ENCODE data around the gene CENPVL1. TPM values are rescaled to one million over a fixed set of nuclear protein-coding genes. Genes with fewer than 3 reads are reported as not detected.
"Not testable (repeated sequence)": the region's sequence is repeated elsewhere in the genome, so short reads cannot be mapped to it uniquely, and the experiment has no call there.

The CENPVL1 gene
- total RNA-seq = not detected

DNA sequence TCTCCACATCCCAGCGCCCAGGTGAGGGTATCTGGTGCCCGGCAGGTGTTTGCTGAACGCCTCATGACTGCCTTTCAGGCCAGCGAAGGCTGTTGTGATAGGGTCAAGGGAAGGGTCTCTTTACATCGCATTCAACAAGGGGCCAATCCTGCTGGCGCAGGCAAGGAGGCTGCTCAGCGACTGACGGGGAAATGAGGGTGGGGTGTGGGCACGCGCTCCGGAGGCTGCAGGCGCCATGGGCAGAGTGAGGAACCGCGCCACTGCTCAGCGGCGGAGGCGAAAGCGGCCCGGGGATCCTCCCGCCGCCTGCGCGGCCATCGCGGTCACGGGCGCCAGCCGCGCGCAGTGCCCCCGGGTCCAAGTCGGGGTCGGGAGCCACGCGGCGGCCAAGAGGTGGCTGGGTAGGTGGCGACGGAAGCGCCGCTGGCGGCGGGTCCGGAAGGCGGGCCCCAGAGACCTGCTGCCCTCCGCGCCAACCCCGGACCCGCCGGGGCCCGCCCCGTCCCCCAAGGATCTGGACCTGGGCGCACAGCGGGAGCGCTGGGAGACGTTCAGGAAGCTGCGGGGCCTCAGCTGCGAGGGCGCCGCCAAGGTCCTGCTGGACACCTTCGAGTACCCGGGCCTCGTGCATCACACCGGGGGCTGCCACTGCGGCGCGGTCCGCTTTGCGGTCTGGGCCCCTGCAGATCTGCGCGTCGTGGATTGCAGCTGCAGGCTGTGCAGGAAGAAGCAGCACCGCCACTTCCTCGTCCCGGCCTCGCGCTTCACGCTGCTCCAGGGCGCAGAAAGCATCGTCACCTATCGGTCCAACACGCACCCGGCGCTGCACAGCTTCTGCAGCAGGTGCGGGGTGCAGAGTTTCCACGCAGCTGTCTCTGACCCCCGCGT is at the start of gene CENPVL1:
TSS of gene CENPVL1 (plus strand) at position 236 of the 888 bp plus-strand sequence. CDS start at position 236, 0 bp downstream.
- no CpG with 5 or more reads among the region's 87 CpGs for WGBS
- not testable (repeated sequence) for DNase-seq (ENCODE audit: low spot score in 2 of 2); H3K4me3 ChIP-seq; H3K27ac ChIP-seq; H3K27me3 ChIP-seq; H3K36me3 ChIP-seq; H3K4me1 ChIP-seq; H3K9me3 ChIP-seq

DNA sequence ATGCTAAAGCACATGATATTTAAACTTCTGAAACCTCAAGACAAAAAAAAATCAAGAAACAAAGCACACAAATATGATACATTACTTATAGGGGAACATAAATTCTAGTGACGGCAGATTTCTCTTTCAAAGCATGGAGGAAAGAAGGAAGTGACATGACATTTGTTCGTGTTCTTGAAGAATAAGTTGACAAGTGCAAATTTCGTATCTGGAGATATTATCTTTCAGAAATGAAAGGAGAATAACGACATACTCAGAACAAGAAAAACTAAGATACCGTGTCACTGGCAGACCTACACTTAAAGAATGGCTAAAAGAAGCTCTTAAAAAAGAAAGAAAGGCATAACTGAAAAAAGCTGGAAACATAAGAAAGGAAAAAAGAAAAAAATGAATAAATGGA is 44.3 kb upstream of the CENPVL1 start:
- 50% methylated on average over 5 of the region's 5 CpGs for WGBS
- TF ChIP-seq POLR2AphosphoS5 (IDR thresholded peaks at IDR 0.05) (no peak), EP300 (IDR thresholded peaks at IDR 0.05) (no peak), CTCF (IDR thresholded peaks at IDR 0.05) (no peak), POLR2A (IDR thresholded peaks at IDR 0.05) (no peak)
- Histone ChIP-seq H3K36me3 (no peaks in the 10 kb centered on the region), H3K4me1 (no peaks in the 10 kb centered on the region), H3K27ac (no peak overlapping the region), H3K27me3 (no peaks in the 10 kb centered on the region), H3K4me3 (no peak overlapping the region), H3K9me3 (no peaks in the 10 kb centered on the region)
- DNase-seq (ENCODE audit: low spot score in 2 of 2) = no peak

- H3K27ac ChIP-seq; H3K4me1 ChIP-seq; DNase-seq (ENCODE audit: low spot score in 2 of 2); H3K4me3 ChIP-seq; H3K27me3 ChIP-seq; H3K9me3 ChIP-seq; H3K36me3 ChIP-seq: not testable (repeated sequence)
- WGBS = no CpG with 5 or more reads among the region's 18 CpGs
Observed at GRCh38 chrX:51679689-51680433, 30.5 kb upstream of the CENPVL1 start.

DNA sequence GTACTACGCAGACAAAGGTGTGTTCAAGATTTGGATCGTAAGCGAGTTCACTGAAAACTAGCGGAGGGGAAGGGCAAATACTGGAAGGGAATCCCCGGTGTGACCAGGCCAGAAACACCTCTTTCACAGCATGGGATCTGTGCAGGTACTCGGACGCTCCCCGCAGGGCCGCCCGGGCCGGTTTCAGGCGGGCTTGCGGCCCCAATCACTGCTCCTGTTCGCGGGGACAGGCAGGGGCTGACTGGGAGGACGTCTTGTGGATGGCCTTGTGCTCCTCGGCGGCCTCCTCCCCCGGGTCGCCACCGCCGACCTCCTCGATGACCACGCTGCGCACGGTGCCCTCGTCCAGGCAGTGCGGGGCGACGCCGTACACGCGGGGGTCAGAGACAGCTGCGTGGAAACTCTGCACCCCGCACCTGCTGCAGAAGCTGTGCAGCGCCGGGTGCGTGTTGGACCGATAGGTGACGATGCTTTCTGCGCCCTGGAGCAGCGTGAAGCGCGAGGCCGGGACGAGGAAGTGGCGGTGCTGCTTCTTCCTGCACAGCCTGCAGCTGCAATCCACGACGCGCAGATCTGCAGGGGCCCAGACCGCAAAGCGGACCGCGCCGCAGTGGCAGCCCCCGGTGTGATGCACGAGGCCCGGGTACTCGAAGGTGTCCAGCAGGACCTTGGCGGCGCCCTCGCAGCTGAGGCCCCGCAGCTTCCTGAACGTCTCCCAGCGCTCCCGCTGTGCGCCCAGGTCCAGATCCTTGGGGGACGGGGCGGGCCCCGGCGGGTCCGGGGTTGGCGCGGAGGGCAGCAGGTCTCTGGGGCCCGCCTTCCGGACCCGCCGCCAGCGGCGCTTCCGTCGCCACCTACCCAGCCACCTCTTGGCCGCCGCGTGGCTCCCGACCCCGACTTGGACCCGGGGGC is 28.2 kb upstream of the CENPVL1 start:
- H3K27me3 ChIP-seq; H3K36me3 ChIP-seq; H3K27ac ChIP-seq; H3K4me3 ChIP-seq; H3K9me3 ChIP-seq; DNase-seq (ENCODE audit: low spot score in 2 of 2); H3K4me1 ChIP-seq: not testable (repeated sequence)
- WGBS = no CpG with 5 or more reads among the region's 88 CpGs

GRCh38 chrX:51682720-51683062 is 27.6 kb upstream of the CENPVL1 start, which contains the start of gene CENPVL2:
Gene CENPVL2 (minus strand): TSS chrX:51682831. CDS start chrX:51682831, 0 bp downstream.
- H3K4me1 ChIP-seq; H3K36me3 ChIP-seq; H3K27ac ChIP-seq; DNase-seq (ENCODE audit: low spot score in 2 of 2); H3K9me3 ChIP-seq; H3K4me3 ChIP-seq; H3K27me3 ChIP-seq: not testable (repeated sequence)
- no CpG with 5 or more reads among the region's 30 CpGs for WGBS

DNA sequence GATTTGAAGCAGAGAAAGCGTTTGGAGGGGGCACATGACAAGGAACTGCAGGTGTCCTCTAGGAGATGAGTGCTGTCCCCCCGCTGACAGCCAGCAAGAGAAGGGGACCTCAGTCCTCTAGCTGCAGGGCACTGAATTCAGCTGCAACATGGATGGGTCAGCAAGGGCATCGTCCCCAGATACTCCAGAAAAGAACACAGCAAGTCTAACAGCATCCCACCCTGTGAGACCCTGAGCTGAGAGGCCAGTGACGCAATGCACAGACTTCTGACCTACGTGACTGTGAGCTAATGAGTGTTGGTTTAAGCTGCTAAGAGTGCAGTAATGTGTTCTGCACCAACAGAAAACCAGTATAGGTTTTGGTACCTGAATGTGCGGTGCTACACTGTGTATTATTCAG is 16.1 kb upstream of the CENPVL1 start:
- Histone ChIP-seq H3K36me3 (no peaks in the 10 kb centered on the region), H3K9me3 (no peaks in the 10 kb centered on the region), H3K27me3 (no peaks in the 10 kb centered on the region), H3K4me3 (no peak overlapping the region), H3K27ac (no peak overlapping the region), H3K4me1 (no peaks in the 10 kb centered on the region)
- no peak for DNase-seq (ENCODE audit: low spot score in 2 of 2)
- TF ChIP-seq POLR2A (IDR thresholded peaks at IDR 0.05) = no peak
- TF ChIP-seq CTCF (IDR thresholded peaks at IDR 0.05) = no peak
- no peak for TF ChIP-seq EP300 (IDR thresholded peaks at IDR 0.05)
- TF ChIP-seq POLR2AphosphoS5 (IDR thresholded peaks at IDR 0.05) = no peak
- 74% methylated on average over 6 of the region's 6 CpGs for WGBS

DNA sequence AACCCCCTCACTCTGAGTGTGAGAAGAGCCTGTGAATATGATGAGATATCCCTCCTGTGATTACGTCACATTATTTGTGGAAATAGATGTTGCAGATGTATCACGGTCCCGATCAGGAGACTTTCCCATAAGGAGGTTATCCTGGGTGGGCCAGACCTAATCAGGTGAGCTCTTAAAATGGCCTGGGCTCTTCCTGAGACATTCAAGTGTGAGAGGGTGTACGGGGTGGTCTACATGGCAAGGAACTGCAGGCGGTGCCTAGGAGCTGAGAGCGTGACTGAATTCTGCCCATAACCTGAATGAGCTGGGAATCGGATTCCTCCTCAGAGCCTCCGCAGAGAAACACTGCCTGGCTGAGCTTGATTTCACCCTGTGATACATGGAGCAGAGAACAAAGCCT is 12.9 kb upstream of the CENPVL1 start:
- H3K4me1 ChIP-seq = no peaks in the 10 kb centered on the region
- H3K9me3 ChIP-seq = no peaks in the 10 kb centered on the region
- no peaks in the 10 kb centered on the region for H3K27me3 ChIP-seq
- H3K36me3 ChIP-seq = no peaks in the 10 kb centered on the region
- TF ChIP-seq POLR2A (IDR thresholded peaks at IDR 0.05) = no peak
- no peak for TF ChIP-seq EP300 (IDR thresholded peaks at IDR 0.05)
- no peak for TF ChIP-seq CTCF (IDR thresholded peaks at IDR 0.05)
- no peak for TF ChIP-seq POLR2AphosphoS5 (IDR thresholded peaks at IDR 0.05)
- 82% methylated on average over 7 of the region's 8 CpGs for WGBS
- no peak overlapping the region for H3K4me3 ChIP-seq
- no peak for DNase-seq (ENCODE audit: low spot score in 2 of 2)
- H3K27ac ChIP-seq = no peak overlapping the region

- H3K4me1 ChIP-seq; H3K36me3 ChIP-seq; H3K9me3 ChIP-seq; H3K4me3 ChIP-seq; DNase-seq (ENCODE audit: low spot score in 2 of 2); H3K27ac ChIP-seq; H3K27me3 ChIP-seq: not testable (repeated sequence)
- WGBS = no CpG with 5 or more reads among the region's 18 CpGs
Observed at GRCh38 chrX:51712943-51713647, 2.8 kb downstream of the CENPVL1 start.

Measured in suprapubic skin (tissue), 4 donors.